Measurements from ENCODE around the gene MXRA7. TPM values are rescaled to one million over a fixed set of nuclear protein-coding genes. Genes with fewer than 3 reads are reported as not detected.
A peak's percentile ranks its signal among the peaks of the same experiment; 100 is the strongest.
"Not testable (repeated sequence)": the region's sequence is repeated elsewhere in the genome, so short reads cannot be mapped to it uniquely, and the experiment has no call there.

The MXRA7 gene
- total RNA-seq, 6 experiments from 2014 or later: 180 to 259 (median 192) TPM

DNA sequence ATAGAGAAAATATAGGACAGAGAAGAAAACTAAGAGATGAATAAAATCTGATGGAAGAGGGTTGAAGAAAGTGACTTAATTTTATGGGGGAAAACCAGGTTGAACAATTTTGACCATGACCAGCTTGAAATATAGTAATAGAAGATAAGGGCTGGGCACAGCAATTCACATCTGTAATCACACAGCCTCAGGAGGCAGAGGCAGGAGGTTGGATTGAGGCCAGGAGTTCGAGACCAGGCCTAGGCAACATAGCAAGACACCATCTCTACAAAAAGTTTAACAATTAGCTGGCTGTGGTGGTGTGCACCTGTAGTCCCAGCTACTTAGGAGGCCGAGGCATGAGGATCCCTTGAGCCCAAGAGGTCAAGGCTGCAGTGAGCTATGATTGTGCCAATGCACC lies 8.7 kb downstream of the MXRA7 start:
- H3K4me1 Mint-ChIP-seq (ENCODE audit: low read depth): peaks cover 57% of the 10 kb centered on the region
- TF ChIP-seq, protein P1, sequence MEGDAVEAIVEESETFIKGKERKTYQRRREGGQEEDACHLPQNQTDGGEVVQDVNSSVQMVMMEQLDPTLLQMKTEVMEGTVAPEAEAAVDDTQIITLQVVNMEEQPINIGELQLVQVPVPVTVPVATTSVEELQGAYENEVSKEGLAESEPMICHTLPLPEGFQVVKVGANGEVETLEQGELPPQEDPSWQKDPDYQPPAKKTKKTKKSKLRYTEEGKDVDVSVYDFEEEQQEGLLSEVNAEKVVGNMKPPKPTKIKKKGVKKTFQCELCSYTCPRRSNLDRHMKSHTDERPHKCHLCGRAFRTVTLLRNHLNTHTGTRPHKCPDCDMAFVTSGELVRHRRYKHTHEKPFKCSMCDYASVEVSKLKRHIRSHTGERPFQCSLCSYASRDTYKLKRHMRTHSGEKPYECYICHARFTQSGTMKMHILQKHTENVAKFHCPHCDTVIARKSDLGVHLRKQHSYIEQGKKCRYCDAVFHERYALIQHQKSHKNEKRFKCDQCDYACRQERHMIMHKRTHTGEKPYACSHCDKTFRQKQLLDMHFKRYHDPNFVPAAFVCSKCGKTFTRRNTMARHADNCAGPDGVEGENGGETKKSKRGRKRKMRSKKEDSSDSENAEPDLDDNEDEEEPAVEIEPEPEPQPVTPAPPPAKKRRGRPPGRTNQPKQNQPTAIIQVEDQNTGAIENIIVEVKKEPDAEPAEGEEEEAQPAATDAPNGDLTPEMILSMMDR (IDR thresholded peaks at IDR 0.05): no peak
- peaks cover 13% of the 10 kb centered on the region for H3K36me3 Mint-ChIP-seq (ENCODE audit: low read depth)
- H3K4me3 Mint-ChIP-seq: peak overlapping the region; percentile 76; the same call in 1 of the 2 replicates
- no peak for DNase-seq
- H3K9me3 Mint-ChIP-seq: no peaks in the 10 kb centered on the region
- H3K27me3 Mint-ChIP-seq (ENCODE audit: insufficient read depth): peaks cover 4% of the 10 kb centered on the region
- H3K27ac Mint-ChIP-seq: peak overlapping the region; percentile 89

DNA sequence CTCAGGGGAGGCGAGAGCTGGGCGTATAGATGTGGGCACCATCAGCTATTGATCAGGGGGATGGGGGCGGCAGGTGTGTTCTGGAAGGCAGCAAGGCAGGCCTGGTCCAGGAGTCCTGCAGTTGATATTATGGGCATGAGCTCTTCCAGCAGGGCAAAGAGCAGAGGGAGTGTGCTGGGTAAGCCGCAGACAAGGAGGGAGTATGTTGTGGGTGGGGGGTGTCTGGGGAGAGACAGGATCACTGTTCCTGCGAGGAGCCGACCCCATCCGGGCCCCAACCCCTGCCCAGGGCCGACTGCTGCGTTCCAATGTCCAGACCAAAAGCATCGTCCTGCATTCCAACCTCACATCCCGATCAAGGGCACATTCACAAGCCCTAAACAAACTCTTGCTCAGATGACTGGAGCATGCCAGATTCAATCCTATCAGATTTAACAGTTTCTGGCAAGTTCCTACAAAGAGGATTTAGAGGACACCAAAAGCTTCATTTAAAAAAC lies 9.2 kb downstream of the MXRA7 start:
- Mint-ChIP-seq H3K4me3 (peak overlapping the region; percentile 76), H3K27me3 (ENCODE audit: insufficient read depth) (peaks cover 4% of the 10 kb centered on the region), H3K4me1 (ENCODE audit: low read depth) (peaks cover 55% of the 10 kb centered on the region), H3K9me3 (no peaks in the 10 kb centered on the region), H3K27ac (peak overlapping the region; percentile 89), H3K36me3 (ENCODE audit: low read depth) (peaks cover 7% of the 10 kb centered on the region; the same call in 1 of the 2 replicates)
- TF ChIP-seq, protein P1 (IDR thresholded peaks at IDR 0.05): no peak
- DNase-seq: no peak

DNA sequence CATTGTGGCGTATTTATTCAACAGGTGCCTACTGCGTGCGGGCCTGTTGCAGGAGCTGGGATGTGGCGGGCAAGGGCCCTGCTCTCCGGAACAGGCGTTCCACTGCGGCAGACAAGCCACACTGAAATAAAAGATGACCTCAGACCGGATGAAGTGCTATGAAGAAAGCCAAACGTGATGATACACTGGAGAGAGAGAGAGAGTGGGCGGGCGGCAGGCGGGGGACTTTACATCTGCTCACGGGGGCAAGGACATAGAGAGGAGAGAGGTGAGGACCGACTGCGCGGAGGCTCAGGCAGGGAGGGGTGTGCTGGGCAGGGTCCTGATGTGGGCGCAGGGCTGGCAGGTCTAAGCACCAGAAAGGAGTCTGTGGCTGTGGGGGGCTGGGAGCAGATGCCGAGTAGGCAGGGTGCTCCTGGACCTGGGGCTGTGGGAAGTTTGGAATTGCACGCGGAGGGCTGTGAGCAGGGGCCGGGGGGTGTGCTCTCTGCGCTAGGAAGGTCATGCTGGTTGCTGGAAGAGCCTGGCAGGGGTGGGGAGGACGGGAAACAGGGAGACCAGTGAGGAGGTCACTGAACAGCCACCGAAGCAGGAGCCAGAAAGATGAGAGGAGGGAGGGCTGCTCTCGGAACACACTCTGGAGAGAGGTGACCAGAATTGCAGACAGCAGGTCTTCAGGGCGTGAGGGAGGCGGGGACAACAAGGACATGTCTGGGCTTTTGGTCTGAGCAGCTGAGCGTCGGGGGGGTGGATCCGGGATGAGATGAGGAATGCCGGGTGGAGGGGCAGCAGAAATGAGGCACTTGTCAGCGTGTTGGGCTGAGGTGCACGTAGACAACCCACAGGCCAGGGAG lies 9.9 kb downstream of the MXRA7 start:
- peak overlapping the region; percentile 89 for H3K27ac Mint-ChIP-seq
- H3K4me1 Mint-ChIP-seq (ENCODE audit: low read depth): peaks cover 54% of the 10 kb centered on the region
- DNase-seq: peak; percentile 81
- peaks cover 6% of the 10 kb centered on the region; the same call in 1 of the 2 replicates for H3K36me3 Mint-ChIP-seq (ENCODE audit: low read depth)
- no peaks in the 10 kb centered on the region for H3K9me3 Mint-ChIP-seq
- peaks cover 4% of the 10 kb centered on the region for H3K27me3 Mint-ChIP-seq (ENCODE audit: insufficient read depth)
- H3K4me3 Mint-ChIP-seq: peak overlapping the region; percentile 76
- TF ChIP-seq, protein P1 (IDR thresholded peaks at IDR 0.05): no peak

DNA sequence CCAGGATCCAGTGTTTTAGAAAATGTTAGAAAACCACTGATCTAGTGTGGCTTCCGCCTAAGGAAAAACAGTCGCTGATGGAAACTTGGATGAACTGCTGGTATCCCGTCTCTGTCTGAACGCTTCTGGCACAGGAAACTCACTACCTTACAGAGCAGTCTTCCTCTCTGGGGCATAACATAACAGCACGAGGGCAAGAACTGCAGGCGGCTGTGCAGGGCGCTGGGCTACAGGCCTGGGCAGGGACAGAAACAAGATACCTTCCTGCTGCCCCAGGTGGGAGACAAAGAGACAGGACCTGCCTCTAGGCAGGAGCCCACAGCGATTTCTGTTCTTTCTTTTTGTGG lies 10.5 kb downstream of the MXRA7 start:
- Mint-ChIP-seq H3K36me3 (ENCODE audit: low read depth) (peaks cover 6% of the 10 kb centered on the region; the same call in 1 of the 2 replicates), H3K4me3 (peak overlapping the region; percentile 76), H3K27me3 (ENCODE audit: insufficient read depth) (peaks cover 4% of the 10 kb centered on the region), H3K9me3 (no peaks in the 10 kb centered on the region), H3K4me1 (ENCODE audit: low read depth) (peaks cover 57% of the 10 kb centered on the region), H3K27ac (peak overlapping the region; percentile 89)
- TF ChIP-seq, protein P1 (IDR thresholded peaks at IDR 0.05): no peak
- DNase-seq: no peak

DNA sequence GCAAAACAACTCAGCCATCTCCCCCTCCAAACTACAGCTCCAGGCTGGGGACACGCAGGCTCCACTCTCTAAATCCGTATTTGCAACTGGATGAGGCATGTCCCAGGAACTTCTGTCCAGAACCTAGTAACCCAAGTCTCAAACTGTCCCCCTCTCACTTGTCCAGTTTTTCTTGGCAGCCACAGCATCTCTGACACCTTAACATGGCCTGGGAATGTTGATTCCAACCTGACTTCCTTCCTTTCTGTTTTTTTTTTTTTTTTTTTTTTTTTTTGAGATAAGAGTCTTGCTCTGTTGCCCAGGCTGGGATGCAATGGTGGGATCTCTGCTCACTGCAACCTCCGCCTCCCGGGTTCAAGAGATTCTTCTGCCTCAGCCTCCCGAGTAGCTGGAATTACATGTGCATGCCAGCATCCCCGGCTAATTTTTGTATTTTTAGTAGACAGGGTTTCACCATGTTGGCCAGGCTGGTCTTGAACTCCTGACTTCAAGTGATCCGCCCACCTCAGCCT lies 12.2 kb downstream of the MXRA7 start:
- not testable (repeated sequence) for H3K9me3 Mint-ChIP-seq; H3K36me3 Mint-ChIP-seq (ENCODE audit: low read depth); H3K27me3 Mint-ChIP-seq (ENCODE audit: insufficient read depth); DNase-seq
- peak overlapping the region; percentile 33; the same call in 1 of the 2 replicates for H3K27ac Mint-ChIP-seq
- 0 out of 2 replicates have a peak overlapping the region, but pooled peaks have one; percentile 30 for H3K4me3 Mint-ChIP-seq
- peaks cover 60% of the 10 kb centered on the region for H3K4me1 Mint-ChIP-seq (ENCODE audit: low read depth)
